Esophagus (tissue), 2 donors: ENCODE data around the gene SH2B3. TPM values are rescaled to one million over a fixed set of nuclear protein-coding genes. Genes with fewer than 3 reads are reported as not detected.
"Not testable (repeated sequence)": the region's sequence is repeated elsewhere in the genome, so short reads cannot be mapped to it uniquely, and the experiment has no call there.

Experiments
- H3K27ac ChIP-seq, 2 donors: one replicate each; pipeline ENCODE4 v1.5.1; 2013; ENCODE audit warnings: low read depth in 2 of 2, mild to moderate bottlenecking in 2 of 2, inconsistent platforms in 1 of 2, low read length in 1 of 2, moderate library complexity in 1 of 2
- H3K27me3 ChIP-seq, 2 donors: one replicate each; pipeline ENCODE4 v1.6.1; 2013; ENCODE audit warnings: low read length in 2 of 2, control low read depth in 1 of 2, mild to moderate bottlenecking in 1 of 2; ENCODE audit not compliant: insufficient read depth in 2 of 2, control insufficient read depth in 1 of 2
- H3K36me3 ChIP-seq, 2 donors: one replicate each; pipeline ENCODE4 v1.6.1; 2013; ENCODE audit warnings: low read length in 1 of 2; ENCODE audit not compliant: control insufficient read depth in 2 of 2, insufficient read depth in 2 of 2
- H3K4me1 ChIP-seq, 2 donors: one replicate each; pipeline ENCODE4 v1.6.1; 2013; ENCODE audit warnings: low read length in 1 of 2; ENCODE audit not compliant: control insufficient read depth in 2 of 2, insufficient read depth in 2 of 2
- H3K4me3 ChIP-seq, 2 donors: one replicate each; pipeline ENCODE4 v1.5.1; 2013; ENCODE audit warnings: low read length in 2 of 2, mild to moderate bottlenecking in 2 of 2, low read depth in 1 of 2, moderate library complexity in 1 of 2
- H3K9me3 ChIP-seq, 2 donors: one replicate each; pipeline ENCODE4 v1.6.1; 2013; ENCODE audit warnings: mild to moderate bottlenecking in 2 of 2, low read depth in 1 of 2, low read length in 1 of 2, moderate library complexity in 1 of 2; ENCODE audit not compliant: control insufficient read depth in 2 of 2, insufficient read depth in 1 of 2
- WGBS, 2 donors: extraction: QIAGEN DNeasy Blood & Tissue Kit; methylation state at CpG; one replicate each; pipeline ENCODE4 v1.1.7; 2013; 5-methylcytosine and 5-hydroxymethylcytosine counted together
- polyA plus RNA-seq, 2 donors: library from polyadenylated mRNA; stranded (reverse); fragments of 200-250 nt; gene quantifications; one replicate each; pipeline ENCODE4 v1.2.3, GENCODE V29; 2013
- donor health status: healthy with polysubstance abuse.
- donor health status: Bipolar disorder and iron deficiency.

SH2B3 gene
- polyA plus RNA-seq, 2 donors = 0.79 to 1.8 TPM

DNA sequence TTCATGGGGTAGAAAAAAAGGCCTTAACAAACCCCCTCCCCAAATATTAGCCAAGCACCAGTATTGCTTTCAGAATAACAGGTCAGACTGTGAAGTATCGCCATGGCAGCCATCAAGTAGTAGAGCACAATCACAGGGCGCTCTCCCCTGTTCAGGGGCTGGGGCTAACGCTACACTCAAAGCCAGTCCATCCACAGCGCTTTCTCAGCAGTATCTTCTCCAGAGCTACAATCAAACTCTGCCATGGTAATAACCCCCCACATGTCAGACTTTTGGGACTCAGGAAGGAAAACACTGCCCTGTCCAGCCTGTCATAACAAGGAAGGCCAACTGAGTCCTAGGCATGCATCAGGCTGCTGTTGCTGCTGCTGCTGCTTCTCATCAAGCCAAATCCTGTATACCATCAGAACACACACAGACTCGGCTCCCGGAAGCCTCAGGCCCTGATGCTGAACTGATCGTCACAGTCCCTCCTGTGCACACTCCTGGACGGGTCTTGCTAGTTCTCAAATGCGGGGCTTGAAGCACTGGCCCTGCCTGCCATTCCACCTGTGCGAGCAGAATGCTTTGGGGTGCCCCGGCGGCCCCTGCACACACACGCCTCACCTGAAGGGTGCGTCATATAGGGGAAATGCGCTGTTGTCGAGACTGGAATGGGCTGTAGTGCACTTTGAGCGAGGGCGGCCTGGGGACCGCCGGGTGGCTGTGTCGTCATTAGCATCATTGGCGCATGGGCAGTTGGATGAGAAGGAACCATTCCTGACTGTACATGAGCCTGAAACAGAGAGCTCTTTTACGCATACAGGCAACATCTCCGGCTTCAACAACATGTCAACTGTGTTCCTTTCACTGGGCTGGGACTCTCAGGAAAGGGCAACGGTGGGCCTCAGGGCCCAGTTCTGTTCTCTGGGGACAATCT lies 47.6 kb downstream of the SH2B3 start:
- Histone ChIP-seq H3K9me3 (no peaks in the 10 kb centered on the region), H3K27ac (no peak overlapping the region), H3K36me3 (peaks cover 27 to 39% of the 10 kb centered on the region in 2 donors), H3K4me1 (no peaks in the 10 kb centered on the region), H3K27me3 (no peaks in the 10 kb centered on the region), H3K4me3 (no peak overlapping the region)
- WGBS, 2 donors = 92% methylated on average over 25 of the region's 25 CpGs

DNA sequence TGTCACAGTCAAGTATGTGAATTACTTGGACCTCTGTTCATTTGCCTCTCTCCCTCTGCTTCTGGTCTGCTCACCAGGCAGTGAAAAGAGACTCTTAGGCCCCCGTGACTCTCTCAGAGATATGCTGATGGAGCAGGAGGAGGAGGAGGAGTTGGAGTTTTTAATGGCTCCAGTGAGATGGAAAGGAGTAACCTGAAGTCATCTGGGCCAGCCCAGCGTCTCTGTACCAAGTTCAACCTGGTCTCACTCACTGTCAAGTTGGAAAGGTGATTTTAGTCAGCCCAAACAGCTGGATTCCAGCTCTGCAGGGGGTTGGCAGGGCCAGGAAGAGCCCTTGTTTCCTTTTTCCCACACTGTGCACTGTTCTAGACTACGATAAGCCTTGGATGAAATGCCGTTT lies 48.6 kb downstream of the SH2B3 start:
- no peak overlapping the region for H3K27ac ChIP-seq
- no peaks in the 10 kb centered on the region for H3K27me3 ChIP-seq
- 68 to 79% methylated on average over 4 of the region's 4 CpGs for WGBS, 2 donors
- H3K4me3 ChIP-seq = no peak overlapping the region
- peaks cover 24 to 37% of the 10 kb centered on the region in 2 donors for H3K36me3 ChIP-seq
- no peaks in the 10 kb centered on the region for H3K9me3 ChIP-seq
- no peaks in the 10 kb centered on the region for H3K4me1 ChIP-seq

- H3K9me3 ChIP-seq = no peaks in the 10 kb centered on the region
- no peak overlapping the region for H3K4me3 ChIP-seq
- whole genome bisulfite sequencing, 2 donors = 80 to 89% methylated on average over 11 of the region's 11 CpGs
- no peaks in the 10 kb centered on the region for H3K4me1 ChIP-seq
- H3K27ac ChIP-seq = no peak overlapping the region
- H3K36me3 ChIP-seq = peaks cover 24 to 37% of the 10 kb centered on the region in 2 donors
- no peaks in the 10 kb centered on the region for H3K27me3 ChIP-seq
These were observed 49.2 kb downstream of the SH2B3 start for GRCh38 chr12:111454716-111455447.

- WGBS, 2 donors = 91 to 95% methylated on average over 15 of the region's 15 CpGs
- Histone ChIP-seq H3K9me3 (no peaks in the 10 kb centered on the region), H3K27me3 (no peaks in the 10 kb centered on the region), H3K36me3 (peaks cover 24 to 35% of the 10 kb centered on the region in 2 donors), H3K4me3 (no peak overlapping the region), H3K4me1 (no peaks in the 10 kb centered on the region), H3K27ac (no peak overlapping the region)
These were observed 50.0 kb downstream of the SH2B3 start for GRCh38 chr12:111455448-111456320.

DNA sequence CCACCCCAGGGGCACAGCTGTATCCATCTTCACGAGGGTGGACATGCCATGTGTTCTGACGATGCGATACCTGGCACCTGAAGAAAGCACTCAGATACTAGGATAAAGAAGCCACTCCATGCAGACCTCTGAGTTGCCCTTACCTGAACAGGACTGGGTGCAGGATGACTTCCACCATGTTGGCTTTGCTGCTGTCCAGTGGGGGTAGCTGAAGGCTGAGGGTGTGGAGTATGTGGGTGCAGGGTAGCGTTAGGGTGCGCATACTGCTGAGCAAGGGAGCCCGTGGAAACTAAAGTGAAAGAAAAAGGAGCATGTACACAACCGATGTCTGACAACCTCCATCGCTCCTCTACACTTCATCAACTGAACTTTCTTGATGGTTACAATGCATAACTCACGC lies 51.3 kb downstream of the SH2B3 start:
- no peak overlapping the region for H3K4me3 ChIP-seq
- WGBS, 2 donors = 93 to 96% methylated on average over 9 of the region's 9 CpGs
- H3K27ac ChIP-seq = no peak overlapping the region
- H3K4me1 ChIP-seq = no peaks in the 10 kb centered on the region
- no peaks in the 10 kb centered on the region for H3K27me3 ChIP-seq
- H3K36me3 ChIP-seq = peaks cover 24 to 34% of the 10 kb centered on the region in 2 donors
- H3K9me3 ChIP-seq = no peaks in the 10 kb centered on the region

GRCh38 chr12:111457577-111457976 lies 51.9 kb downstream of the SH2B3 start:
- Histone ChIP-seq H3K27me3 (no peaks in the 10 kb centered on the region), H3K36me3 (peaks cover 24 to 34% of the 10 kb centered on the region in 2 donors)
- WGBS, 2 donors = 92 to 94% methylated on average over 3 of the region's 3 CpGs

DNA sequence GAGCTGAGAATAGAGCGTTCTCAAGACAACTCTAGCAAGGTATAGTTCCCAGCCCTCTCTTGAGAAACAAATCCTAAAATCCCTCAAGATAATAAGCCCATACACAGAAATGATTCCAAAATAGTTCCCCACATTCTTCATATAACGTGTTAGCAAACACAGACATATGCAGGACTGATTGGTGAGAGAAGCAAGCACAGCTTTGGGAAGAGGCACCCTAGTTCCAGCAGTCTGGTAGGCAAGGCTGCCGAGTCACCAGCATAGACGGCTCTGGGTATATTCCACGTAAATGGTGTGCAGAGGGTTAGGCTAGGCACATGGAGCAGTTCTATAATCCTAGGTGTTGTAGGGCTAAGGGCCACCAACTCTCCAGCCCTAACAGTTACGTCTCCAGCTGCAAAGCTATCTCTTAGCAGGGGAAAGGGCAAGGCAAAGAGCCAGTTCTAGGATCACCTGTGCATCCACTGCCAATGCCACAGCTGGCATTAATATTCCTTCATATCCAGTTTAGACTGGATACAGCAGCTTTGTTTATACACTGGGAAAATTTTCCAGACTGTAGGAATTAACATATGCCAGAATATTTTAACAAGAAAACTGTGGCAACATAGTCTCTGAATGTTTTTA lies 52.9 kb downstream of the SH2B3 start:
- no peak overlapping the region for H3K27ac ChIP-seq
- no peaks in the 10 kb centered on the region for H3K4me1 ChIP-seq
- peaks cover 20 to 29% of the 10 kb centered on the region in 2 donors for H3K36me3 ChIP-seq
- H3K9me3 ChIP-seq = no peaks in the 10 kb centered on the region
- no peaks in the 10 kb centered on the region for H3K27me3 ChIP-seq
- no peak overlapping the region for H3K4me3 ChIP-seq
- WGBS, 2 donors = 83 to 91% methylated on average over 6 of the region's 6 CpGs

More at GRCh38 chr12:111457577-111457976, 51.9 kb downstream of the SH2B3 start:
- Histone ChIP-seq H3K4me1 (no peaks in the 10 kb centered on the region), H3K9me3 (no peaks in the 10 kb centered on the region), H3K27ac (no peak overlapping the region), H3K4me3 (no peak overlapping the region)

GRCh38 chr12:111460111-111460510 lies 54.4 kb downstream of the SH2B3 start:
- not testable (repeated sequence) for H3K4me3 ChIP-seq, H3K4me1 ChIP-seq, H3K27ac ChIP-seq, H3K9me3 ChIP-seq, H3K27me3 ChIP-seq
- WGBS, 2 donors = 98 to 100% methylated on average over 11 of the region's 11 CpGs
- H3K36me3 ChIP-seq = peaks cover 11 to 17% of the 10 kb centered on the region in 2 donors
